Measurements from ENCODE around the gene SNRPE. TPM values are rescaled to one million over a fixed set of nuclear protein-coding genes. Genes with fewer than 3 reads are reported as not detected.
"Not testable (repeated sequence)": the region's sequence is repeated elsewhere in the genome, so short reads cannot be mapped to it uniquely, and the experiment has no call there.

SNRPE gene
- total RNA-seq (2014; rRNA removed; shearing (Covaris generic)) = 176 and 179 TPM in 2 replicates
- polyA plus RNA-seq (2015; cell fraction: cytosol; rRNA removed) = 146 and 541 TPM in 2 replicates
- polyA plus RNA-seq (2015; cell fraction: nucleus; rRNA removed) = 96.6 and 104 TPM in 2 replicates

- peak; percentile 96 for DNase-seq (ENCODE audit: low read depth)
Measured at GRCh38 chr1:203861379-203862184, at the start of gene SNRPE. Gene SNRPE (plus strand): TSS chr1:203861599. CDS start chr1:203861660, 61 bp downstream.

GRCh38 chr1:203813581-203814341 is 47.6 kb upstream of the SNRPE start:
- no peak for DNase-seq (ENCODE audit: low read depth)

GRCh38 chr1:203818399-203818798 is 43.0 kb upstream of the SNRPE start:
- no peak for DNase-seq (ENCODE audit: low read depth)

- DNase-seq (ENCODE audit: low read depth) = no peak
Measured at GRCh38 chr1:203823306-203823705, 38.1 kb upstream of the SNRPE start.

- no peak for DNase-seq (ENCODE audit: low read depth)
Measured at GRCh38 chr1:203826175-203826574, 35.2 kb upstream of the SNRPE start.

- no peak for DNase-seq (ENCODE audit: low read depth)
Measured at GRCh38 chr1:203828002-203828401, 33.4 kb upstream of the SNRPE start.

- DNase-seq (ENCODE audit: low read depth) = no peak
Measured at GRCh38 chr1:203828503-203828902, 32.9 kb upstream of the SNRPE start.

GRCh38 chr1:203829247-203829646 is 32.2 kb upstream of the SNRPE start:
- DNase-seq (ENCODE audit: low read depth) = not testable (repeated sequence)

GRCh38 chr1:203835476-203835875 is 25.9 kb upstream of the SNRPE start:
- DNase-seq (ENCODE audit: low read depth) = no peak

- no peak for DNase-seq (ENCODE audit: low read depth)
Measured at GRCh38 chr1:203839081-203839480, 22.3 kb upstream of the SNRPE start.

GRCh38 chr1:203840208-203840808 is 21.1 kb upstream of the SNRPE start:
- DNase-seq (ENCODE audit: low read depth) = no peak

GRCh38 chr1:203842559-203842876 is 18.9 kb upstream of the SNRPE start:
- DNase-seq (ENCODE audit: low read depth) = no peak

GRCh38 chr1:203843435-203843834 is 18.0 kb upstream of the SNRPE start:
- DNase-seq (ENCODE audit: low read depth) = no peak

GRCh38 chr1:203853112-203853511 is 8.3 kb upstream of the SNRPE start:
- DNase-seq (ENCODE audit: low read depth) = not testable (repeated sequence)

- peak; percentile 39 for DNase-seq (ENCODE audit: low read depth)
Measured at GRCh38 chr1:203858055-203858454, 3.3 kb upstream of the SNRPE start.

GRCh38 chr1:203858975-203859374 is 2.4 kb upstream of the SNRPE start:
- DNase-seq (ENCODE audit: low read depth) = no peak

- DNase-seq (ENCODE audit: low read depth) = peak; percentile 12
Measured at GRCh38 chr1:203860396-203861025, 888 bp upstream of the SNRPE start.

GRCh38 chr1:203867802-203868201 is 6.4 kb downstream of the SNRPE start:
- DNase-seq (ENCODE audit: low read depth) = no peak

GRCh38 chr1:203870245-203870644 is 8.8 kb downstream of the SNRPE start:
- DNase-seq (ENCODE audit: low read depth) = no peak

- DNase-seq (ENCODE audit: low read depth) = peak; percentile 53
Measured at GRCh38 chr1:203871114-203871880, 9.9 kb downstream of the SNRPE start.

GRCh38 chr1:203873094-203873493 is 11.7 kb downstream of the SNRPE start:
- no peak for DNase-seq (ENCODE audit: low read depth)
